ENCODE measurements around the gene MMP3. TPM values are rescaled to one million over a fixed set of nuclear protein-coding genes. Genes with fewer than 3 reads are reported as not detected.

Gene MMP3
- total and polyA plus RNA-seq, 2 experiments from 2014 or later = 0.68 TPM; not detected in 1

- H3K79me2 ChIP-seq (replicated peaks; ENCODE audit: insufficient read depth) = no peaks in the 10 kb centered on the region
- H3K4me2 ChIP-seq = no peak overlapping the region
- no peak for ATAC-seq
- no peaks in the 10 kb centered on the region for H4K20me1 ChIP-seq (replicated peaks; ENCODE audit: insufficient read depth)
- peaks cover 3% of the 10 kb centered on the region; the same call in 1 of the 2 replicates for H3K9me2 ChIP-seq (ENCODE audit: insufficient read depth)
- no peak for DNase-seq (ENCODE audit: low spot score)
- Mint-ChIP-seq H3K36me3 (ENCODE audit: low read depth) (no peaks in the 10 kb centered on the region; the same call in 2 of the 3 replicates), H3K27ac (no peak overlapping the region), H3K9me3 (peaks cover 10% of the 10 kb centered on the region; the same call in 2 of the 3 replicates), H3K4me3 (no peak overlapping the region), H3K27me3 (ENCODE audit: insufficient read depth, low read depth, poor library complexity) (peaks cover 2% of the 10 kb centered on the region), H3K4me1 (no peaks in the 10 kb centered on the region)
- H2AFZ ChIP-seq = no peak overlapping the region
- H3F3A ChIP-seq (replicated peaks; ENCODE audit: low read depth) = no peaks in the 10 kb centered on the region
- no peaks in the 10 kb centered on the region for H3K27me3 ChIP-seq (ENCODE audit: insufficient read depth)
- no peaks in the 10 kb centered on the region for H3K36me3 ChIP-seq (ENCODE audit: insufficient read depth)
- no peak overlapping the region for H3K27ac ChIP-seq (ENCODE audit: low read depth)
- no peak for TF ChIP-seq STAT1 (IDR thresholded peaks at IDR 0.05; ENCODE audit: unreplicated experiment)
- TF ChIP-seq ZNF114 (CRISPR knock-in tag; IDR thresholded peaks at IDR 0.05) = no peak
- no peak for TF ChIP-seq NANOG (IDR thresholded peaks at IDR 0.05; ENCODE audit: borderline replicate concordance)
- TF ChIP-seq JUNB (IDR thresholded peaks at IDR 0.05; ENCODE audit: unreplicated experiment) = no peak
- no peak for TF ChIP-seq EZH2 (IDR thresholded peaks at IDR 0.05; ENCODE audit: low read depth, unreplicated experiment)
- TF ChIP-seq, protein P1, sequence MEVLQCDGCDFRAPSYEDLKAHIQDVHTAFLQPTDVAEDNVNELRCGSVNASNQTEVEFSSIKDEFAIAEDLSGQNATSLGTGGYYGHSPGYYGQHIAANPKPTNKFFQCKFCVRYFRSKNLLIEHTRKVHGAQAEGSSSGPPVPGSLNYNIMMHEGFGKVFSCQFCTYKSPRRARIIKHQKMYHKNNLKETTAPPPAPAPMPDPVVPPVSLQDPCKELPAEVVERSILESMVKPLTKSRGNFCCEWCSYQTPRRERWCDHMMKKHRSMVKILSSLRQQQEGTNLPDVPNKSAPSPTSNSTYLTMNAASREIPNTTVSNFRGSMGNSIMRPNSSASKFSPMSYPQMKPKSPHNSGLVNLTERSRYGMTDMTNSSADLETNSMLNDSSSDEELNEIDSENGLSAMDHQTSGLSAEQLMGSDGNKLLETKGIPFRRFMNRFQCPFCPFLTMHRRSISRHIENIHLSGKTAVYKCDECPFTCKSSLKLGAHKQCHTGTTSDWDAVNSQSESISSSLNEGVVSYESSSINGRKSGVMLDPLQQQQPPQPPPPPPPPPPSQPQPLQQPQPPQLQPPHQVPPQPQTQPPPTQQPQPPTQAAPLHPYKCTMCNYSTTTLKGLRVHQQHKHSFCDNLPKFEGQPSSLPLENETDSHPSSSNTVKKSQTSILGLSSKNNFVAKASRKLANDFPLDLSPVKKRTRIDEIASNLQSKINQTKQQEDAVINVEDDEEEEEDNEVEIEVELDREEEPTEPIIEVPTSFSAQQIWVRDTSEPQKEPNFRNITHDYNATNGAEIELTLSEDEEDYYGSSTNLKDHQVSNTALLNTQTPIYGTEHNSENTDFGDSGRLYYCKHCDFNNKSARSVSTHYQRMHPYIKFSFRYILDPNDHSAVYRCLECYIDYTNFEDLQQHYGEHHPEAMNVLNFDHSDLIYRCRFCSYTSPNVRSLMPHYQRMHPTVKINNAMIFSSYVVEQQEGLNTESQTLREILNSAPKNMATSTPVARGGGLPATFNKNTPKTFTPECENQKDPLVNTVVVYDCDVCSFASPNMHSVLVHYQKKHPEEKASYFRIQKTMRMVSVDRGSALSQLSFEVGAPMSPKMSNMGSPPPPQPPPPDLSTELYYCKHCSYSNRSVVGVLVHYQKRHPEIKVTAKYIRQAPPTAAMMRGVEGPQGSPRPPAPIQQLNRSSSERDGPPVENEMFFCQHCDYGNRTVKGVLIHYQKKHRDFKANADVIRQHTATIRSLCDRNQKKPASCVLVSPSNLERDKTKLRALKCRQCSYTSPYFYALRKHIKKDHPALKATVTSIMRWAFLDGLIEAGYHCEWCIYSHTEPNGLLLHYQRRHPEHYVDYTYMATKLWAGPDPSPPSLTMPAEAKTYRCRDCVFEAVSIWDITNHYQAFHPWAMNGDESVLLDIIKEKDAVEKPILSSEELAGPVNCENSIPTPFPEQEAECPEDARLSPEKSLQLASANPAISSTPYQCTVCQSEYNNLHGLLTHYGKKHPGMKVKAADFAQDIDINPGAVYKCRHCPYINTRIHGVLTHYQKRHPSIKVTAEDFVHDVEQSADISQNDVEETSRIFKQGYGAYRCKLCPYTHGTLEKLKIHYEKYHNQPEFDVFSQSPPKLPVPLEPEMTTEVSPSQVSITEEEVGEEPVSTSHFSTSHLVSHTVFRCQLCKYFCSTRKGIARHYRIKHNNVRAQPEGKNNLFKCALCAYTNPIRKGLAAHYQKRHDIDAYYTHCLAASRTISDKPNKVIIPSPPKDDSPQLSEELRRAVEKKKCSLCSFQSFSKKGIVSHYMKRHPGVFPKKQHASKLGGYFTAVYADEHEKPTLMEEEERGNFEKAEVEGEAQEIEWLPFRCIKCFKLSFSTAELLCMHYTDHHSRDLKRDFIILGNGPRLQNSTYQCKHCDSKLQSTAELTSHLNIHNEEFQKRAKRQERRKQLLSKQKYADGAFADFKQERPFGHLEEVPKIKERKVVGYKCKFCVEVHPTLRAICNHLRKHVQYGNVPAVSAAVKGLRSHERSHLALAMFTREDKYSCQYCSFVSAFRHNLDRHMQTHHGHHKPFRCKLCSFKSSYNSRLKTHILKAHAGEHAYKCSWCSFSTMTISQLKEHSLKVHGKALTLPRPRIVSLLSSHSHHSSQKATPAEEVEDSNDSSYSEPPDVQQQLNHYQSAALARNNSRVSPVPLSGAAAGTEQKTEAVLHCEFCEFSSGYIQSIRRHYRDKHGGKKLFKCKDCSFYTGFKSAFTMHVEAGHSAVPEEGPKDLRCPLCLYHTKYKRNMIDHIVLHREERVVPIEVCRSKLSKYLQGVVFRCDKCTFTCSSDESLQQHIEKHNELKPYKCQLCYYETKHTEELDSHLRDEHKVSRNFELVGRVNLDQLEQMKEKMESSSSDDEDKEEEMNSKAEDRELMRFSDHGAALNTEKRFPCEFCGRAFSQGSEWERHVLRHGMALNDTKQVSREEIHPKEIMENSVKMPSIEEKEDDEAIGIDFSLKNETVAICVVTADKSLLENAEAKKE (CRISPR knock-in tag; IDR thresholded peaks at IDR 0.05) = no peak
- TF ChIP-seq, protein P2, sequence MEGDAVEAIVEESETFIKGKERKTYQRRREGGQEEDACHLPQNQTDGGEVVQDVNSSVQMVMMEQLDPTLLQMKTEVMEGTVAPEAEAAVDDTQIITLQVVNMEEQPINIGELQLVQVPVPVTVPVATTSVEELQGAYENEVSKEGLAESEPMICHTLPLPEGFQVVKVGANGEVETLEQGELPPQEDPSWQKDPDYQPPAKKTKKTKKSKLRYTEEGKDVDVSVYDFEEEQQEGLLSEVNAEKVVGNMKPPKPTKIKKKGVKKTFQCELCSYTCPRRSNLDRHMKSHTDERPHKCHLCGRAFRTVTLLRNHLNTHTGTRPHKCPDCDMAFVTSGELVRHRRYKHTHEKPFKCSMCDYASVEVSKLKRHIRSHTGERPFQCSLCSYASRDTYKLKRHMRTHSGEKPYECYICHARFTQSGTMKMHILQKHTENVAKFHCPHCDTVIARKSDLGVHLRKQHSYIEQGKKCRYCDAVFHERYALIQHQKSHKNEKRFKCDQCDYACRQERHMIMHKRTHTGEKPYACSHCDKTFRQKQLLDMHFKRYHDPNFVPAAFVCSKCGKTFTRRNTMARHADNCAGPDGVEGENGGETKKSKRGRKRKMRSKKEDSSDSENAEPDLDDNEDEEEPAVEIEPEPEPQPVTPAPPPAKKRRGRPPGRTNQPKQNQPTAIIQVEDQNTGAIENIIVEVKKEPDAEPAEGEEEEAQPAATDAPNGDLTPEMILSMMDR (conservative IDR thresholded peaks at IDR 0.05; ENCODE audit: low read depth in 2 of 2) = no peak
- TF ChIP-seq REST (IDR thresholded peaks at IDR 0.05; ENCODE audit: unreplicated experiment) = no peak
- TF ChIP-seq POLR2AphosphoS5 (IDR thresholded peaks at IDR 0.05; ENCODE audit: low read depth) = no peak
- TF ChIP-seq, protein P3, sequence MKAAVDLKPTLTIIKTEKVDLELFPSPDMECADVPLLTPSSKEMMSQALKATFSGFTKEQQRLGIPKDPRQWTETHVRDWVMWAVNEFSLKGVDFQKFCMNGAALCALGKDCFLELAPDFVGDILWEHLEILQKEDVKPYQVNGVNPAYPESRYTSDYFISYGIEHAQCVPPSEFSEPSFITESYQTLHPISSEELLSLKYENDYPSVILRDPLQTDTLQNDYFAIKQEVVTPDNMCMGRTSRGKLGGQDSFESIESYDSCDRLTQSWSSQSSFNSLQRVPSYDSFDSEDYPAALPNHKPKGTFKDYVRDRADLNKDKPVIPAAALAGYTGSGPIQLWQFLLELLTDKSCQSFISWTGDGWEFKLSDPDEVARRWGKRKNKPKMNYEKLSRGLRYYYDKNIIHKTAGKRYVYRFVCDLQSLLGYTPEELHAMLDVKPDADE (IDR thresholded peaks at IDR 0.05) = no peak
- TF ChIP-seq ZNF331 (CRISPR knock-in tag; IDR thresholded peaks at IDR 0.05; ENCODE audit: low read depth) = no peak
- no peak for TF ChIP-seq CREB1 (CRISPR knock-in tag; IDR thresholded peaks at IDR 0.05; ENCODE audit: low read depth)
- TF ChIP-seq EZH2phosphoT487 (IDR thresholded peaks at IDR 0.05; ENCODE audit: unreplicated experiment) = no peak
- H3K4me1 ChIP-seq (ENCODE audit: insufficient read depth) = no peaks in the 10 kb centered on the region
- no peak overlapping the region for H3K4me3 ChIP-seq
These were observed 48.3 kb upstream of the MMP3 start for GRCh38 chr11:102891736-102892135.

All from GM23338 (cell line).